Measurements from ENCODE around the gene CACNB2.

Gene CACNB2

DNA sequence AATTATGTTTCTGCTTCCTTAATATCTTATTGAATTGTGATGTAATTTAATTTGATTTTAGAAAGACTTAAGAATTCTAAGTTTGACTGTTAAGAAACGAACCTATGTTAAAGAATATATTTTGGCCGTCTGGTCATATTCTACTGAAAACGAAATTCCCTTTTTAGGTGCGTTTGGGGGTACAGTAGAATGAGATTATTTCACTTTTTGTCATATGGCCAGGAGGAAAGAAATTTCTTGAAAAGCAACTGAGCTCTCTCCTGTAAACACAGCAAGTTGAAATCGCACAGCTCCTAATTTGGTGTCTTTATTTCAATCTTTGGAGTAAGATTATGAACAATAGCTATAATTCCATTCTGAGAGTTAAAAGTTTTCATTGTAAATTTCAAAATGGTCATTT, 227.6 kb downstream of the CACNB2 start:
- DNase-seq (ENCODE audit: low read depth in 1 of 2, low spot score in 1 of 2): no peak
- TF ChIP-seq SPI1 (IDR thresholded peaks at IDR 0.05; ENCODE audit: borderline replicate concordance, low read depth): no peak
- no peak for TF ChIP-seq GABPA (IDR thresholded peaks at IDR 0.05; ENCODE audit: low read depth)
- TF ChIP-seq POLR2AphosphoS5 (IDR thresholded peaks at IDR 0.05; ENCODE audit: low read depth): no peak
- TF ChIP-seq, protein P1, sequence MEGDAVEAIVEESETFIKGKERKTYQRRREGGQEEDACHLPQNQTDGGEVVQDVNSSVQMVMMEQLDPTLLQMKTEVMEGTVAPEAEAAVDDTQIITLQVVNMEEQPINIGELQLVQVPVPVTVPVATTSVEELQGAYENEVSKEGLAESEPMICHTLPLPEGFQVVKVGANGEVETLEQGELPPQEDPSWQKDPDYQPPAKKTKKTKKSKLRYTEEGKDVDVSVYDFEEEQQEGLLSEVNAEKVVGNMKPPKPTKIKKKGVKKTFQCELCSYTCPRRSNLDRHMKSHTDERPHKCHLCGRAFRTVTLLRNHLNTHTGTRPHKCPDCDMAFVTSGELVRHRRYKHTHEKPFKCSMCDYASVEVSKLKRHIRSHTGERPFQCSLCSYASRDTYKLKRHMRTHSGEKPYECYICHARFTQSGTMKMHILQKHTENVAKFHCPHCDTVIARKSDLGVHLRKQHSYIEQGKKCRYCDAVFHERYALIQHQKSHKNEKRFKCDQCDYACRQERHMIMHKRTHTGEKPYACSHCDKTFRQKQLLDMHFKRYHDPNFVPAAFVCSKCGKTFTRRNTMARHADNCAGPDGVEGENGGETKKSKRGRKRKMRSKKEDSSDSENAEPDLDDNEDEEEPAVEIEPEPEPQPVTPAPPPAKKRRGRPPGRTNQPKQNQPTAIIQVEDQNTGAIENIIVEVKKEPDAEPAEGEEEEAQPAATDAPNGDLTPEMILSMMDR (IDR thresholded peaks at IDR 0.05; ENCODE audit: insufficient read depth, low read length): no peak
- TF ChIP-seq, protein P2, sequence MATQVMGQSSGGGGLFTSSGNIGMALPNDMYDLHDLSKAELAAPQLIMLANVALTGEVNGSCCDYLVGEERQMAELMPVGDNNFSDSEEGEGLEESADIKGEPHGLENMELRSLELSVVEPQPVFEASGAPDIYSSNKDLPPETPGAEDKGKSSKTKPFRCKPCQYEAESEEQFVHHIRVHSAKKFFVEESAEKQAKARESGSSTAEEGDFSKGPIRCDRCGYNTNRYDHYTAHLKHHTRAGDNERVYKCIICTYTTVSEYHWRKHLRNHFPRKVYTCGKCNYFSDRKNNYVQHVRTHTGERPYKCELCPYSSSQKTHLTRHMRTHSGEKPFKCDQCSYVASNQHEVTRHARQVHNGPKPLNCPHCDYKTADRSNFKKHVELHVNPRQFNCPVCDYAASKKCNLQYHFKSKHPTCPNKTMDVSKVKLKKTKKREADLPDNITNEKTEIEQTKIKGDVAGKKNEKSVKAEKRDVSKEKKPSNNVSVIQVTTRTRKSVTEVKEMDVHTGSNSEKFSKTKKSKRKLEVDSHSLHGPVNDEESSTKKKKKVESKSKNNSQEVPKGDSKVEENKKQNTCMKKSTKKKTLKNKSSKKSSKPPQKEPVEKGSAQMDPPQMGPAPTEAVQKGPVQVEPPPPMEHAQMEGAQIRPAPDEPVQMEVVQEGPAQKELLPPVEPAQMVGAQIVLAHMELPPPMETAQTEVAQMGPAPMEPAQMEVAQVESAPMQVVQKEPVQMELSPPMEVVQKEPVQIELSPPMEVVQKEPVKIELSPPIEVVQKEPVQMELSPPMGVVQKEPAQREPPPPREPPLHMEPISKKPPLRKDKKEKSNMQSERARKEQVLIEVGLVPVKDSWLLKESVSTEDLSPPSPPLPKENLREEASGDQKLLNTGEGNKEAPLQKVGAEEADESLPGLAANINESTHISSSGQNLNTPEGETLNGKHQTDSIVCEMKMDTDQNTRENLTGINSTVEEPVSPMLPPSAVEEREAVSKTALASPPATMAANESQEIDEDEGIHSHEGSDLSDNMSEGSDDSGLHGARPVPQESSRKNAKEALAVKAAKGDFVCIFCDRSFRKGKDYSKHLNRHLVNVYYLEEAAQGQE (IDR thresholded peaks at IDR 0.05; ENCODE audit: insufficient replicate concordance, low read depth): no peak
- H3K27me3 ChIP-seq (ENCODE audit: insufficient read depth, poor library complexity, severe bottlenecking): no peaks in the 10 kb centered on the region
- no peak overlapping the region for H3K27ac ChIP-seq (replicated peaks)
- no peak overlapping the region for H3K4me3 ChIP-seq (replicated peaks; ENCODE audit: insufficient read depth, low read length)

DNA sequence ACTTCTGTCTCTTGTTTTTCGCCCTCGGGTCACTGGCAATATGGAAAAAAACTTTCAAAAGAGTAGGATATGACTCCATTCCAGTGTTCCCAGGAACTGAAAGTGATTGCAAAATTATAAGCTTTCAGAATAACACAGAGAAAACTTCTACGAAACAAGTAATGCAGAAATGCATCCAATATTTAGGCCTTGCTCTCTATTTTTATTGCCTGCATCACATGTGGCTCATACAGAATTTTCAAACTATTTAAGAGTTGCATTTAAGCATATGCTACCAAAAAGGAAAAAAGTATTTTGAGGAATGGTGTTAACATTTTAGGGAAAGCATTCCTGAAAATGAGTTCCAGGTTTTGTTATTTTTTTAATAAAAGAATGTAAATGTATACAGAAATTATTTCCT, 228.0 kb downstream of the CACNB2 start:
- DNase-seq (ENCODE audit: low read depth in 1 of 2, low spot score in 1 of 2): no peak
- no peak for TF ChIP-seq POLR2AphosphoS5 (IDR thresholded peaks at IDR 0.05; ENCODE audit: low read depth)
- TF ChIP-seq, protein P1 (IDR thresholded peaks at IDR 0.05; ENCODE audit: insufficient read depth, low read length): no peak
- no peak for TF ChIP-seq SPI1 (IDR thresholded peaks at IDR 0.05; ENCODE audit: borderline replicate concordance, low read depth)
- TF ChIP-seq GABPA (IDR thresholded peaks at IDR 0.05; ENCODE audit: low read depth): no peak
- TF ChIP-seq, protein P2 (IDR thresholded peaks at IDR 0.05; ENCODE audit: insufficient replicate concordance, low read depth): no peak
- Histone ChIP-seq H3K4me3 (replicated peaks; ENCODE audit: insufficient read depth, low read length) (no peak overlapping the region), H3K27ac (replicated peaks) (no peak overlapping the region), H3K27me3 (ENCODE audit: insufficient read depth, poor library complexity, severe bottlenecking) (no peaks in the 10 kb centered on the region)

DNA sequence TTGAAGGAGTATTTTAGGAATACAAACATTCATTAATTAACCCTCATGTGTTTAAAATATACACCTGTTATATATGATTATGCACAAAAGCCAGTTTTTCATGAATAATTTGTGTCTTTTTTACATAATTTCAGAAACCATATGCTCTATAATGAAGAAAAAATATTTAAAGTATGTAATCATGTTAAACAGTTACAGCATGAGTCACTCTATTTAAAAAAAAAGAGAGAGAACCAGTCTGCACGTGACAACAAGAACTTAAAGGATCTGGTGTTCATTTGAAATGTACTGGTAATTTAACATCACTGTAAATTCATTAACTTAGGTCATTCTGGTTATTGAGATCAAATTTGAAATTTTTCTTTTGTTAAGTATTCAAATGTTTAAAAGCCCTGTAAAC, 228.5 kb downstream of the CACNB2 start:
- no peak for DNase-seq (ENCODE audit: low read depth in 1 of 2, low spot score in 1 of 2)
- no peak overlapping the region for H3K27ac ChIP-seq (replicated peaks)
- H3K27me3 ChIP-seq (ENCODE audit: insufficient read depth, poor library complexity, severe bottlenecking): no peaks in the 10 kb centered on the region
- H3K4me3 ChIP-seq (replicated peaks; ENCODE audit: insufficient read depth, low read length): no peak overlapping the region
- TF ChIP-seq, protein P1 (IDR thresholded peaks at IDR 0.05; ENCODE audit: insufficient read depth, low read length): no peak
- TF ChIP-seq GABPA (IDR thresholded peaks at IDR 0.05; ENCODE audit: low read depth): no peak
- TF ChIP-seq, protein P2 (IDR thresholded peaks at IDR 0.05; ENCODE audit: insufficient replicate concordance, low read depth): no peak
- TF ChIP-seq POLR2AphosphoS5 (IDR thresholded peaks at IDR 0.05; ENCODE audit: low read depth): no peak
- TF ChIP-seq SPI1 (IDR thresholded peaks at IDR 0.05; ENCODE audit: borderline replicate concordance, low read depth): no peak

Measured in HL-60 (cell line).